Fibroblast of lung (primary cell): ENCODE data around the gene RIMS3. TPM values are rescaled to one million over a fixed set of nuclear protein-coding genes. Genes with fewer than 3 reads are reported as not detected.
A peak's percentile ranks its signal among the peaks of the same experiment; 100 is the strongest.

Source experiments
- DNase-seq, 2 donors: peaks; one replicate each; pipeline versions ENCODE4 v3.0.0 to v3.0.0-alpha.2; 2010; ENCODE audit warnings: low read depth in 2 of 2
- H2AFZ ChIP-seq: 2 replicates; pipeline ENCODE4 v1.5.1; 2012; ENCODE audit warnings: low read length, control low read depth, inconsistent platforms
- H3K27ac ChIP-seq: 2 replicates; pipeline ENCODE4 v1.5.1; 2011; ENCODE audit warnings: low read length, control low read depth; ENCODE audit not compliant: insufficient read depth
- H3K27me3 ChIP-seq: 2 replicates; pipeline ENCODE4 v1.5.1; 2011; ENCODE audit warnings: mild to moderate bottlenecking, low read length; ENCODE audit not compliant: control insufficient read depth, insufficient read depth
- H3K36me3 ChIP-seq: 2 replicates; pipeline ENCODE4 v1.5.1; 2011; ENCODE audit warnings: low read length; ENCODE audit not compliant: control insufficient read depth, insufficient read depth
- H3K4me1 ChIP-seq: 2 replicates; pipeline ENCODE4 v1.5.1; 2011; ENCODE audit warnings: low read length; ENCODE audit not compliant: control insufficient read depth, insufficient read depth; ENCODE audit errors: extremely low read depth
- H3K4me2 ChIP-seq: 2 replicates; pipeline ENCODE4 v1.5.1; 2011; ENCODE audit warnings: low read length, control low read depth; ENCODE audit not compliant: insufficient read depth; ENCODE audit errors: extremely low read depth
- H3K4me3 ChIP-seq, 4 experiments: fragments of 200-600 bp in 1 of 4; sonication (generic) in 1 of 4; replicated peaks in 1 of 4; 2 replicates each; pipeline ENCODE4 v1.5.1; 2011 to 2016; ENCODE audit warnings: low read length in 4 of 4, low read depth in 3 of 4, mild to moderate bottlenecking in 3 of 4, control low read depth in 2 of 4, inconsistent platforms in 1 of 4, mixed read lengths in 1 of 4; ENCODE audit not compliant: insufficient read depth in 1 of 4; ENCODE audit errors: control extremely low read depth in 1 of 4
- H3K79me2 ChIP-seq: 2 replicates; pipeline ENCODE4 v1.5.1; 2012; ENCODE audit warnings: mild to moderate bottlenecking, low read length, inconsistent platforms; ENCODE audit not compliant: control insufficient read depth, insufficient read depth
- H3K9ac ChIP-seq: 2 replicates; pipeline ENCODE4 v1.5.1; 2011; ENCODE audit warnings: mild to moderate bottlenecking, low read length, control low read depth; ENCODE audit not compliant: insufficient read depth
- H3K9me3 ChIP-seq: 2 replicates; pipeline ENCODE4 v1.5.1; 2012; ENCODE audit warnings: low read depth, low read length; ENCODE audit not compliant: control insufficient read depth, insufficient read depth
- H4K20me1 ChIP-seq: 2 replicates; pipeline ENCODE4 v1.5.1; 2011; ENCODE audit warnings: low read length; ENCODE audit not compliant: control insufficient read depth, insufficient read depth; ENCODE audit errors: extremely low read depth
- CTCF ChIP-seq, 2 donors: IDR thresholded peaks in 1 of 2; conservative IDR thresholded peaks in 1 of 2; 1 replicate in 1 of 2; 2 replicates in 1 of 2; pipeline ENCODE4 v1.5.1; 2011 to 2012; ENCODE audit warnings: low read length in 2 of 2, control low read depth in 1 of 2, inconsistent platforms in 1 of 2, low read depth in 1 of 2, mild to moderate bottlenecking in 1 of 2
- EZH2 ChIP-seq: IDR thresholded peaks from 2 replicates; pipeline ENCODE4 v1.5.1; 2012; ENCODE audit warnings: low read length, control low read depth, mild to moderate bottlenecking; ENCODE audit errors: missing control alignments
- polyA plus RNA-seq, 2 donors: library from polyadenylated mRNA; depleted of rRNA in 1 of 2; stranded (reverse) in 1 of 2; unstranded in 1 of 2; fragments of >200 nt; gene quantifications; 2 replicates each; pipeline ENCODE4 v1.2.1, GENCODE V29; 2011 to 2012; ENCODE audit warnings: missing spikeins in 1 of 2
- total RNA-seq: library from RNA; depleted of rRNA; stranded (reverse); fragments of >200 nt; gene quantifications from 2 replicates; pipeline ENCODE4 v1.2.1, GENCODE V29; 2014

RIMS3 gene
- total and polyA plus RNA-seq, 2 donors (not counting 1 experiment from before 2014, with no cell fraction given) = 0.11 to 0.33 TPM

- peak overlapping the region in 2 of 4 experiments; percentile 76 to 88 for H3K4me3 ChIP-seq
Observed at GRCh38 chr1:40711465-40712404, 46.3 kb upstream of the RIMS3 start.

GRCh38 chr1:40710581-40711315 lies 45.3 kb upstream of the RIMS3 start:
- no peak overlapping the region for H2AFZ ChIP-seq
- peak in 1 of 2 donors; percentile 56 for DNase-seq
- peak overlapping the region; percentile 12 to 88 (median 74) for H3K4me3 ChIP-seq

More at GRCh38 chr1:40711465-40712404, 46.3 kb upstream of the RIMS3 start:
- H3K4me2 ChIP-seq = peak overlapping the region; percentile 97
- no peak overlapping the region for H2AFZ ChIP-seq
- H3K4me1 ChIP-seq = peaks cover 11% of the 10 kb centered on the region
- no peaks in the 10 kb centered on the region for H3K9me3 ChIP-seq
- no peak for TF ChIP-seq EZH2
- no peak for TF ChIP-seq CTCF (conservative IDR thresholded peaks at IDR 0.05 in 1 of 2, IDR thresholded peaks at IDR 0.05 in 1 of 2; ENCODE audit: low read depth in 1 of 2, low read length in 2 of 2)
- no peak overlapping the region for H3K27ac ChIP-seq
- no peak overlapping the region for H3K9ac ChIP-seq
- no peaks in the 10 kb centered on the region for H4K20me1 ChIP-seq
- no peaks in the 10 kb centered on the region for H3K27me3 ChIP-seq
- H3K79me2 ChIP-seq = peaks cover 25% of the 10 kb centered on the region
- DNase-seq = peak; percentile 41 to 90
- H3K36me3 ChIP-seq = no peaks in the 10 kb centered on the region

More at GRCh38 chr1:40710581-40711315, 45.3 kb upstream of the RIMS3 start:
- peaks cover 11% of the 10 kb centered on the region for H3K4me1 ChIP-seq
- no peaks in the 10 kb centered on the region for H3K27me3 ChIP-seq
- H4K20me1 ChIP-seq = no peaks in the 10 kb centered on the region
- no peak for TF ChIP-seq EZH2
- no peak for TF ChIP-seq CTCF (conservative IDR thresholded peaks at IDR 0.05 in 1 of 2, IDR thresholded peaks at IDR 0.05 in 1 of 2; ENCODE audit: low read depth in 1 of 2, low read length in 2 of 2)
- peak overlapping the region; percentile 97 for H3K4me2 ChIP-seq
- H3K9me3 ChIP-seq = no peaks in the 10 kb centered on the region
- no peaks in the 10 kb centered on the region for H3K36me3 ChIP-seq
- no peak overlapping the region for H3K9ac ChIP-seq
- H3K27ac ChIP-seq = no peak overlapping the region
- H3K79me2 ChIP-seq = peaks cover 28% of the 10 kb centered on the region
